GM21381 (cell line): ENCODE data around the gene MBD2.

Source experiments
- ATAC-seq: cut with Tn5 transposase; IDR thresholded peaks from one replicate; pipeline ENCODE4 v1.9.1; 2021; ENCODE audit warnings: mild to moderate bottlenecking, moderate library complexity; ENCODE audit not compliant: unreplicated experiment

MBD2 gene

DNA sequence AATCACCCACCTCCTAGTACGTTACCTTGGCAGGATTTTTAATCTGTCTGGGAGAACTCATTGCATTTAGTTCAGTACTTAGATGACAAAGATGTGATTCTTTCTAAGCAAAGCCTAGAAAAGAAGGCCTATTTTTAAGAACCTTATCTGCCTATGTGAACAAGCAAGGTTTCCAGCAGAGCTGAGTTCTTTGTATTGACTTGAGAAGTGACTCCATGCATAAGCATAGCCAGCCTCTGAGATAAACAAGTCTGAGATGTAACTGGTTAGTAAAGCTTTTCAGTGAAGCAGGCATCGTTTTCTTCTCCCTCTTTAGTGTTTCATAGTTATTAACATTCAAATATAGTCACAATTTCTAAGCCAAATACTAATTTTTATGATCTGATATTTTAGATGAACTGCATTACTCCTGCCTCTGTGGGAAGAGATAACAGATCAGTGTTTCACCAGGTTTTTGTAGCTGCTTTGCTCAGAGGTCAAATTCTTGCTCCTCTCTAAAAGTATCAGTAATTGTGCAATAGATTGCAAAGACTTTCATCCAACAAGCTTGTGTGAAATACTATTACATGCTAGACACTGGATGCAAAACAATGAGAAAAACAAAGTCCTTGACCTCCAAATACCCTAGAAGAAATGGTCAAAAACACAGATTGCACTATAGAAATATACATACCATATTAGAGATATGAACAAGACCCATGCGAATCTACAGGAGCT lies 107.8 kb downstream of the MBD2 start:
- no peak for ATAC-seq

DNA sequence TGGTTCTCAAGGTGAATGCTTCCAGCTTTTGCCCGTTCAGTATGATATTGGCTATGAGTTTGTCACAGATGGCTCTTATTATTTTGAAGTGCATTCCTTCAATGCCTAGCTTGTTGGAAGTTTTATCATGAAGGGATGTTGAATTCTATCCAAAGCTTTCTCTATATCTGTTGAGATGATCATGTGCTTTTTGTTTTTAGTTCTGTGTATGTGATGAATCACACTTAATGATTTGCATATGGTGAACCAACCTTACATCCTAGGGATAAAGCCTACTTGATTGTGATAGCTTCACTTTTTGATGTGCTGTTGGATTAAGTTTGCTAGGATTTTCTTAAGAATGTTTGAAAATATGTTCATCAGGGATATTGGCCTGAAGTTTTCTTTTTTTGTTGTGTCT lies 112.1 kb downstream of the MBD2 start:
- no peak for ATAC-seq

DNA sequence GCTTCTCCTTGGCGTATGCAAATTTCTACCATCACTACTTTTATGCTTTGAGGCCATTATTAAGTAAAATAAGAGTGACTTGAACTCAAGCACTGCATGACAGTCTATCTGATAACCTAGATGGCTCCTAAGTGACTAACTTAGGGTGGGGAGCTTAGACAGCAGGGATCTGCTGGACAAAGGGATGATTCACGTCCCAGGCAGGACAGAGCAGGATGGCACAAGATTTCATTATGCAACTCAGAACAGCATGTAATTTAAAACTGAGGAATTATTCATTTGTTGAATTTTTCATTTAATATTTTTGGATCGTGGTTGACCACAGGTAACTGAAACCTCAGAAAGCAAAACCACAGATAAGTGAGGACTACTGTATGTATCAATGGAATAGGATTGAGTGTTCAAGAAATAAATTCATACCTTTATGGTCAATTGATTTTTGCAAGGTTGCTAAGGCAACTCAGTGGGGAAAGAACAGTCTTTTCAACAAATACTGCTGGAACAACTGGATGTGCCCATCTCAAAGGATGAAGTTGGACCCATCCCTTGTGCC lies 115.3 kb downstream of the MBD2 start:
- no peak for ATAC-seq

DNA sequence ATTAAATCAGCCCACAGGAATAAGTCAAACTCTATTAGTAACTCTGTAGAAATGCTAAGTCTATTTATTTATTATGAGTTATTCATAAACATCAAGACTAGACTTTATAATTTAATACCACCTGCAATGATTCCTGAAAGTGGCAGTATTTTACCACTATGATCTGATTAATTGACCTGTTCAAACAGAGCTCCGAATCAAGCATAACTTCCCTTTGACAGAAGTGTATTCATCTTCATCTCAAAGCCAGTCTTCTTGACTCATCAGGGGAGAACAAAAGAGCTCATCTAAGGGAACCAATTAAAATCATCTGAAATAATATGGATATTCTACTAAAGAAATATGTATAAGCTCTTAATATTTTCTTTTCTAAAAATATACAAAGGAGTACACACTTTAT lies 122.3 kb downstream of the MBD2 start:
- ATAC-seq = no peak
